Mesodermal cell (in vitro differentiated cells): ENCODE data around the gene RHBDF2.
"Not testable (repeated sequence)": the region's sequence is repeated elsewhere in the genome, so short reads cannot be mapped to it uniquely, and the experiment has no call there.

ENCODE experiments used
- H3K27ac ChIP-seq: 2 replicates; pipeline ENCODE4 v1.7.0; 2013; ENCODE audit warnings: mild to moderate bottlenecking, low read depth, low read length, moderate library complexity; ENCODE audit not compliant: severe bottlenecking
- H3K36me3 ChIP-seq: 2 replicates; pipeline ENCODE4 v1.7.1; 2013; ENCODE audit warnings: mild to moderate bottlenecking, low read length, moderate library complexity; ENCODE audit not compliant: control insufficient read depth, insufficient read depth
- H3K4me1 ChIP-seq: one replicate; pipeline ENCODE4 v1.7.1; 2013; ENCODE audit warnings: mild to moderate bottlenecking, low read length; ENCODE audit not compliant: insufficient read depth, control insufficient read depth, poor library complexity, severe bottlenecking
- H3K4me3 ChIP-seq: 2 replicates; pipeline ENCODE4 v1.7.0; 2013; ENCODE audit warnings: low read length, control low read depth, mild to moderate bottlenecking; ENCODE audit not compliant: insufficient read depth, poor library complexity, severe bottlenecking; ENCODE audit errors: extremely low read depth
- H3K9me3 ChIP-seq: 2 replicates; pipeline ENCODE4 v1.7.1; 2013; ENCODE audit warnings: mild to moderate bottlenecking, low read length, moderate library complexity; ENCODE audit not compliant: control insufficient read depth
- WGBS, 2 experiments: methylation state at CpG; one replicate each; pipeline ENCODE4 v1.1.5; 2013; ENCODE audit warnings: missing lambda C conversion rate in 2 of 2; ENCODE audit not compliant: insufficient coverage in 2 of 2; 5-methylcytosine and 5-hydroxymethylcytosine counted together

The RHBDF2 gene

DNA sequence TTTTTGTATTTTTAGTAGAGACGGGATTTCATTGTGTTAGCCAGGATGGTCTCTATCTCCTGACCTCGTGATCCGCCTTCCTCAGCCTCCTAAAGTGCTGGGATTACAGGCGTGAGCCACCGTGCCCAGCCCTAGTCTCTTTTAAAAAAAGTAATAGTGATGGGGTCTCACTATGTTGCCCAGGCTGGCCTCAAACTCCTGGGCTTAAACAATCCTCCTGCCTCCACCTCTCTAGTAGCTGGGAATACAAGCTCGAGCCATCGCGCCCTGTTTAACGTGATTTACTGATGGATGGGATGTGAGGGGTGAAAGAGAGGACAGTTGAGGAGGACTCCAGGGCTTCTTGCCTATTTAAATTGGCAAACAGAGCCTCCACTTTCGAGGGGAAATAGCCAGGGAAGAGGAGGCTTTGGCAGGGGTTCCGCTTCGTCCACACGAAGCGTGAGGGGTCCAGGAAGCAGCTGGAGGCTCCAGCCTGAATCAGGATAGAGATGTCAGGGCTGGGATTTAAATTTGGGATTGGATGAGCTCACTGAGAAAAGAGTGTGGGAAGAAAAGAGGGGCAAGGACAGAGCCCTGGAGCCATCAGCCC lies 7.3 kb upstream of the RHBDF2 start:
- 90 to 91% methylated on average over 11 to 12 of the region's 14 CpGs for WGBS, 2 experiments
- not testable (repeated sequence) for H3K4me1 ChIP-seq, H3K36me3 ChIP-seq, H3K9me3 ChIP-seq, H3K27ac ChIP-seq, H3K4me3 ChIP-seq

DNA sequence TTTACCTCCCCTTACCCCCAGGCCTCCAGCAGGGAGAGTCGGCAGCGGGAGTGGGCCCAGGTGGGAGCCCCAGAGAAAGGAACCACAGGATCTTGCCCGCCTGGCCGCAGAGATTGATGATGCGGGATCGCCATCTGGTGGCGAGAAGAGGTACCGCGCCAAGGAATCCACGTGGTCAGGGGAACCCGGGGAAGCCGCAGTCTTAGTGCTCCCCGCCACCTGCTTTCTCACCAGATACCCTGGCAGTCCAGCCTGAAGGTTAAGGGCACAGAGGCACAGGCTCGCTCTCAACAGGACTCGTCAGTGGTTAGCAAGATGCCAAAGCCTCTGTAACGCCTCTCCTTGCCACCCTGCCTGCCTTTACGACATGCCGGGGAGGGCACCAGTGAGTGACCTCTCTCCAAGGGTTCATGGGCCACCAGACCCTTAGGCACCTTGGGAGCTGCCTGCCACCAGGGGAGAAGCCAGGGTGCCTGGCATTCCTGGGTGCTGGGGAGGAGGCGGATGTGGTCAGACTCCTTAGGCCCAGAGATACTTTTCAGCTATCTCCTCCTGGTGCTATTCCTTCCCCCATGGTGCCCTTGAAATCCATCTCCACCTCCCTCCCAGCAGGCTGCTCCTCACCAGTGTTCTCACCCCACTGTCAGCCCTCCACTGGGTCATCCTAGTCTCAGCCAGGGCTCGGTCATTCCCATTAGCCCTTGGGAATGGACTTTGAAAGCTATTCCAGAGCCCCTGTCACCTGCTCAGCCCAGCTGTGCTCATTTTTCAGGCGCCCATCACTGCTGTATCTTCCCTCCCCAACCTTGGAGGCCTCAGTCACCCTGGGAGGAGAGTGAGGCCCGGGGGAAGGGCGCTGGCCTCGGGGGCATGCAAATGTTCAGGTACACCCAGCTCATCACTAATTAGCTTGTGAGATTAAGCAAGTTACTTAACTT lies 5.5 kb upstream of the RHBDF2 start:
- Histone ChIP-seq H3K4me1 (peaks cover 4% of the 10 kb centered on the region), H3K9me3 (no peaks in the 10 kb centered on the region), H3K4me3 (no peak overlapping the region), H3K27ac (no peak overlapping the region), H3K36me3 (no peaks in the 10 kb centered on the region)
- 25 to 26% methylated on average over 20 to 21 of the region's 24 CpGs for WGBS, 2 experiments

DNA sequence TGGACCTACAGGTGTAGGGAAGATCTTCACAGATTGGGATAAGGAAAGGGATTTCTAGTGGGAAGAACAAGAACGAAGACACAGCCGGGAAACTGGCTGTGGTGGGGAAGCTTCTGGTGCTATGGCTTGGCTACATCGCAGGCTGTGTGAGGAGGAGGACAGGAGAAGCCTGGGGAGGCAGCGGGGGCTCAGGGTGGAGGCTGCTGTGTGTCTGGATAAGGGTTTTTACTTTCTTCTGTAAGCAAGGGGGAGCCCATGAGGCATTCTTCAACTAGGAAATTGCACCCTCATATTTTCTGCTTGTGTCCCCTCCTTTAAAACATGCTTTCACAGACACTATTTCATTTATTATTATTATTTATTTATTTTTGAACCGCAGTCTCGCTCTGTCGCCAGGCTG lies 2.9 kb upstream of the RHBDF2 start:
- 63 to 69% methylated on average over 6 of the region's 7 CpGs for WGBS, 2 experiments
- Histone ChIP-seq H3K36me3 (no peaks in the 10 kb centered on the region), H3K9me3 (no peaks in the 10 kb centered on the region), H3K27ac (no peak overlapping the region), H3K4me3 (no peak overlapping the region), H3K4me1 (peaks cover 7% of the 10 kb centered on the region)

DNA sequence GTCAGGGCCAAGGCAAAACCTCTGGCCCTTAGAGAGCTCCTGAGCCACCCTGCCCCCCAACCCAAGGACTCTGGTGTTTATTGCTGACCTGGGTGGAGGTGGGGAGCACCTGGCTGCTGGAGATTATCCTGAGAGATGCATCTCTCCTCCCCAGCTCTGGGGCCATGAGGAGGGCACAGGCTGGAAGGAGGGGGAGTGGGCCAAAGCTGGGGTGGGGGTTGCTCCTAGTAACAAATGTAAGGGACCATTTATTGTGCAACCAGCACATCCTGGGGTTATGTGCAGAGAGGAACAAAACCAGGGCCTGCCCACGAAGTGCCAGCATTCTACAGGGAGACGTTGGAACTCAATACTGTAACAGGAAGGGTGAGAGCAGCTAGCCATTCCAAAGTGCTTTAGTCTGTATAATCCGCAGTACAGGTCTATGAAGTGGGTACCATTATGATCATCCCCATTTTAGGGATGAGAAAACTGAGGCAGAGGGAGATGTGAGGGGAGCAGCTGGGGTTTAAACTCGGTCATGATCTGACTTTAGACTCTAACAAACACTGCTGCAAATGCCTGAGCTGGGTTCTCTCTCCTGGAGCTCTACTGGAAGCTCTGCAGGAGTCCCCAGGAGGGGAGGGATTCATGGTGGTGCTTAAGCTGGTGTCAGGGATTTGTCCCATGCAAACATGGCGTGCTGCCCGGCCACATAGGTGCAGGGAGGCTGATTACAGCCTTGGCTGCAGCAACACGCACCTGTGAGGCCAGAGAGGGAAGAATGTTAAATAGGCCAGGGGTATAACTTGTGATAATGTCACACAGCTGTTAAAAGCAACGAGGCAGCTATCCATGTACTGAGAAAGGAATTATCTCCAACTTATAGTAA lies 1.4 kb upstream of the RHBDF2 start:
- H3K27ac ChIP-seq, result no peak overlapping the region
- WGBS, 2 experiments, result 83 to 96% methylated on average over 6 to 7 of the region's 8 CpGs
- H3K9me3 ChIP-seq, result no peaks in the 10 kb centered on the region
- no peak overlapping the region for H3K4me3 ChIP-seq
- H3K36me3 ChIP-seq, result no peaks in the 10 kb centered on the region
- peaks cover 22% of the 10 kb centered on the region for H3K4me1 ChIP-seq

DNA sequence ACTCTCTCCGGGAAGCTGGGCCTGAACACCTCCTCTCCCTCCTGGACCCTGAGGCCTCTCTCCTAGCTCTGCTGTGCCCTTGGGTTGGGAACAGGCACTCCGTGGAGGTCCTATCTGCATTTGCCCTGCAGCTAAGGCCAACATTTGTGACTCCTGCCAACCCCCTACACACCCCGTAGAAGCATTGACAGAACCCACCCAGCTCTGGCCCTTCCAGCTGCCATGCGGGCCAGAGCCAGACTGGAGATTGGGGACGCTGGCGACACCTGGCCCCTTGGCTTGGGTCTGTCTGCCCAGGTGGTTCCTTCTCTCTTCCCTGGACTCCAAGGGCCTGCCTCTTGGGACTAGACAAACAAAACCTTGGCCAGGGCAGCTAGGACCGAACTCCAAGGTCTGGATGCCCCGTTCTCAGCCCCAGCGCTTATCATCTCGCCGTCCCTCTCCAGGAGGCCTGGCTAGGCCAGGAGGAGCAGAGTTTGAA lies 644 bp upstream of the RHBDF2 start:
- Histone ChIP-seq H3K9me3 (no peaks in the 10 kb centered on the region), H3K4me3 (peak overlapping the region; percentile 59), H3K27ac (no peak overlapping the region), H3K36me3 (no peaks in the 10 kb centered on the region), H3K4me1 (peaks cover 24% of the 10 kb centered on the region)
- WGBS, 2 experiments, result 75 to 78% methylated on average over 7 to 11 of the region's 11 CpGs

DNA sequence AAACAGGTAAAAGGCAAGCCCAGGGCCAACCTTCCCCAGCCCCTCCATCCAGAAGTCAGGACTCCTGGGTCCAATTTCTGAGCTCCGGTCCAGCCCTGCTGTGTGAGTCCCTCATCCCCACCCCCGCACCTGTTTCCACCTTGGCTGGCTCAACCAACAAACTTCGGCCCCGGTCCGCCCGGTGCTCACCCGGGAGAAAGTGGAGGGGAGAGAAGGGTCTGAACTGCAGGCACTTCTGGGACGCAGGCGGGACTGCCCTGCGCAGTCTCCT lies 541 bp downstream of the RHBDF2 start:
- Histone ChIP-seq H3K4me1 (peaks cover 24% of the 10 kb centered on the region), H3K4me3 (peak overlapping the region; percentile 59), H3K9me3 (no peaks in the 10 kb centered on the region), H3K27ac (no peak overlapping the region), H3K36me3 (no peaks in the 10 kb centered on the region)
- WGBS, 2 experiments, result 4 to 27% methylated on average over 3 to 8 of the region's 10 CpGs

DNA sequence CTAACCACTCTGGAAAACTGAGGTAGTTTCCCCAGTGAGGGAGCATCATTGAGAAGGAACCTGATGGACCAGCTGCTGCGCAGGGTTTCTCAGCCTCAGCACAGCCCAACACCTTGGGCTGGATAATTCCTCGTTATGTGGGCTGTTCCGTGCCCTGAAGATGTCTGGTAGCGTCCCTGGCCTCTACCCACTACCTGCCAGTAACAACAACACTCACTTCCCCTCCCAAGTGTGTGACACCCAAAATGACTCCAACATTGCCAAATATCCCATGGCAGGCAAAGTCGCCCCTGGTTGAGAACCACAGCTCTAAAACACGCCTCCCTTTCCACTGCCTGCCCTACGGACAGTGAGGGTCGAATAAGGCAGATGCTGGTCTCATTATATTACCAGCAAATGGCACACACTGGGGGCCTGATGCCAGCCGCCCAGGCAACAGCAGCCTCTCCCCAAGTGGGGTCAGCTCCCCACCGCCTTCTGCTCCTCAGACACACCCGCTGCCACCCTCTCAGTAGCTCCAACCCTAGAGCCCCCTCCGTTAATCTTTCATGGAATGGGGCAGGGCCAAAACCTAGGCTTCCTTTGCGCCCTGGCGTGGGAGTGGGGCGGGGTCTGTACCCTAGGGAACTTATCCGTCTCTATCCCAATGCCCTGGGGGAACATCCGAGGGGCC lies 1.0 kb downstream of the RHBDF2 start:
- WGBS, 2 experiments, result 59 to 65% methylated on average over 12 to 16 of the region's 17 CpGs
- H3K9me3 ChIP-seq, result no peaks in the 10 kb centered on the region
- H3K4me3 ChIP-seq, result peak overlapping the region; percentile 59
- no peak overlapping the region for H3K27ac ChIP-seq
- peaks cover 24% of the 10 kb centered on the region for H3K4me1 ChIP-seq
- no peaks in the 10 kb centered on the region for H3K36me3 ChIP-seq

DNA sequence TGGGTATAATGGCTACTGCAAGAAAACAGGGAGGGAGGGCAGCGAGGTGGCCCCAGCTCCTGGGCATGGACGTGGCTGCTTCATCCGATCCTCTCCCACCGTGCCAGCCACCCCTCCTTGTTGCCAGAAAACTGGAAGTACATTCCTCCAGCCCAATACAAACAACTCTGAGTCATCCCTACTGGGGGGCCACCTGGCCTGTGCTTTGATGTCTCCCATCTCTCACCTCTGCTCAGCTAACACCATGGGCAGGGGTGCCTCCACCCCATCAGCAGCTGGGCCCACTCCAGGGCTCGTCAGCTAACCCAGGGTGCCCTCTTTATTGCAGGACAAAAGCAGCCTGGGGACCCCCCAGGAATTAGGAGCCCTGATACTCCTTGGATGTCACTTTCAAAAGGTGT lies 2.0 kb downstream of the RHBDF2 start:
- H3K27ac ChIP-seq, result no peak overlapping the region
- H3K9me3 ChIP-seq, result no peaks in the 10 kb centered on the region
- no peaks in the 10 kb centered on the region for H3K36me3 ChIP-seq
- 86 to 100% methylated on average over 1 to 5 of the region's 5 CpGs for WGBS, 2 experiments
- H3K4me3 ChIP-seq, result no peak overlapping the region
- peaks cover 24% of the 10 kb centered on the region for H3K4me1 ChIP-seq

DNA sequence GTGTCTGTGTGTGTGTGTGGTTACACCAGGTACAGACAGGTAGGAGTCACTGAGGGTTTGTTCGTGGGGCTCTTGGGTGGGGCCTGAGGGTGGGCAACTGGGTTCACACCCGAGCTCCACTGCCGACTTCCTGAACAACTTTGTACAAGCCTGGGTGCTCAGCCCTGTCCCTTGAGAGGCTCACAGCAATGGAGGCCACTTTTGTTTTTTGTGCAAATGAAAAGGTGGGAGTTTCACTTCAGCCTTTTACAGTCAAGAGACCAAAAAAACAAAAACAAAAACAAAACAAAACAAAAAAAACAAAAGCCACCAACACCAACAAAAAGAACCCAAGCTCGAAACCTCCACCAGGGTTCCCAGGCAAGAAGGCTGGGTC lies 2.4 kb downstream of the RHBDF2 start:
- peaks cover 24% of the 10 kb centered on the region for H3K4me1 ChIP-seq
- no peak overlapping the region for H3K27ac ChIP-seq
- no peak overlapping the region for H3K4me3 ChIP-seq
- no peaks in the 10 kb centered on the region for H3K36me3 ChIP-seq
- 33 to 100% methylated on average over 1 to 2 of the region's 4 CpGs for WGBS, 2 experiments
- H3K9me3 ChIP-seq, result no peaks in the 10 kb centered on the region
